G401 (cell line): ENCODE results near the gene EYA2. TPM values are rescaled to one million over a fixed set of nuclear protein-coding genes. Genes with fewer than 3 reads are reported as not detected.
A peak's percentile ranks its signal among the peaks of the same experiment; 100 is the strongest.

Source experiments
- DNase-seq: peaks from one replicate; pipeline ENCODE4 v3.0.0-alpha.2; 2015; ENCODE audit warnings: low spot score
- in situ Hi-C: cut with HindIII; loops from 2 replicates; pipeline ENCODE4 v1.10.0; 2016; ENCODE audit warnings: low sequenced_read_pairs, mixed read lengths
- total RNA-seq: library from RNA; depleted of rRNA; stranded (reverse); fragments of >200 nt; shearing (Covaris generic); gene quantifications from 2 replicates; pipeline ENCODE4 v1.2.3, GENCODE V29; 2014

Gene EYA2
- total RNA-seq, 1 experiment from 2014 or later, result not detected

GRCh38 chr20:46964618-46965455 lies 70.2 kb downstream of the EYA2 start:
- in situ Hi-C loops, result no loop called here
- no peak for DNase-seq

- in situ Hi-C loops, result no loop called here
- no peak for DNase-seq
Observed at GRCh38 chr20:46965477-46965876, 70.8 kb downstream of the EYA2 start.

- in situ Hi-C loops, result no loop called here
- DNase-seq, result no peak
Observed at GRCh38 chr20:46967646-46968045, 73.0 kb downstream of the EYA2 start.

- DNase-seq, result peak; percentile 25
- in situ Hi-C loops, result no loop called here
Observed at GRCh38 chr20:46970937-46971630, 76.4 kb downstream of the EYA2 start.

- in situ Hi-C loops, result no loop called here
- DNase-seq, result peak; percentile 4
Observed at GRCh38 chr20:46973766-46974165, 79.1 kb downstream of the EYA2 start.

GRCh38 chr20:46974669-46975434 lies 80.2 kb downstream of the EYA2 start:
- in situ Hi-C loops, result no loop called here
- DNase-seq, result no peak

- in situ Hi-C loops, result no loop called here
- no peak for DNase-seq
Observed at GRCh38 chr20:46975976-46976375, 81.3 kb downstream of the EYA2 start.

- in situ Hi-C loops, result no loop called here
- no peak for DNase-seq
Observed at GRCh38 chr20:46977204-46977603, 82.6 kb downstream of the EYA2 start.

- no peak for DNase-seq
- in situ Hi-C loops, result no loop called here
Observed at GRCh38 chr20:46977909-46978588, 83.4 kb downstream of the EYA2 start.

GRCh38 chr20:46978951-46979491 lies 84.4 kb downstream of the EYA2 start:
- in situ Hi-C loops, result no loop called here
- DNase-seq, result no peak

- in situ Hi-C loops, result no loop called here
- DNase-seq, result no peak
Observed at GRCh38 chr20:46979603-46980241, 85.1 kb downstream of the EYA2 start.

- in situ Hi-C loops, result no loop called here
- no peak for DNase-seq
Observed at GRCh38 chr20:46981184-46981583, 86.5 kb downstream of the EYA2 start.

GRCh38 chr20:46983466-46983865 lies 88.8 kb downstream of the EYA2 start:
- in situ Hi-C loops, result no loop called here
- no peak for DNase-seq

- DNase-seq, result no peak
- in situ Hi-C loops, result no loop called here
Observed at GRCh38 chr20:46984405-46984804, 89.8 kb downstream of the EYA2 start.

- no peak for DNase-seq
- in situ Hi-C loops, result no loop called here
Observed at GRCh38 chr20:46985250-46985649, 90.6 kb downstream of the EYA2 start.

- in situ Hi-C loops, result no loop called here
Observed at GRCh38 chr20:46985671-46986070, 91.0 kb downstream of the EYA2 start.

GRCh38 chr20:46987001-46987400 lies 92.4 kb downstream of the EYA2 start:
- in situ Hi-C loops, result no loop called here
- DNase-seq, result no peak

More at GRCh38 chr20:46985671-46986070, 91.0 kb downstream of the EYA2 start:
- DNase-seq, result no peak

GRCh38 chr20:46990017-46990595 lies 95.5 kb downstream of the EYA2 start:
- in situ Hi-C loops, result no loop called here
- no peak for DNase-seq
